Endothelial cell of umbilical vein (primary cell): ENCODE data around the gene YY2. TPM values are rescaled to one million over a fixed set of nuclear protein-coding genes. Genes with fewer than 3 reads are reported as not detected.
"Not testable (repeated sequence)": the region's sequence is repeated elsewhere in the genome, so short reads cannot be mapped to it uniquely, and the experiment has no call there.

Source experiments
- BruUV-seq: library from RNA; stranded (reverse); fragments of 400-500 nt; replicated peaks from 2 replicates; lab custom pipeline; 2021; lab: Mats Ljungman, UMichigan
- CTCF ChIA-PET: fragments of 300-600, 350-600 bp; sonication (Branson Sonifier 250); formaldehyde crosslinking; loops from one replicate; lab custom pipeline; 2021; ENCODE audit warnings: antibody characterized with exemption, inconsistent platforms; lab: Charles Lee
- POLR2A ChIA-PET: fragments of 300-600, 350-600 bp; sonication (Branson Sonifier 250); formaldehyde crosslinking; loops from one replicate; lab custom pipeline; 2021; ENCODE audit warnings: antibody characterized with exemption, inconsistent platforms; lab: Charles Lee
- DNase-seq: peaks from one replicate; pipeline ENCODE4 v3.0.0-alpha.2; 2011; ENCODE audit warnings: low read depth, low spot score
- FAIRE-seq: peaks from 2 replicates; lab custom pipeline; 2011; peaks lifted over from hg19 to GRCh38; lab: Jason Lieb, UNC
- H2AFZ ChIP-seq: 2 replicates; pipeline ENCODE4 v1.6.0; 2012; ENCODE audit warnings: low read depth, low read length, control low read depth, inconsistent platforms
- H3K27ac ChIP-seq: 2 replicates; pipeline ENCODE4 v1.5.1; 2011; ENCODE audit warnings: low read depth, mild to moderate bottlenecking, control low read depth, low read length, moderate library complexity; ENCODE audit not compliant: insufficient read depth
- H3K27me3 ChIP-seq, 2 experiments: 2 replicates each; pipeline versions ENCODE4 v1.6.0 to v1.6.1; 2011; ENCODE audit warnings: low read length in 2 of 2, mixed read lengths in 1 of 2; ENCODE audit not compliant: control insufficient read depth in 2 of 2, insufficient read depth in 2 of 2
- H3K36me3 ChIP-seq, 2 experiments: 2 replicates in 1 of 2; 3 replicates in 1 of 2; pipeline ENCODE4 v1.5.1; 2011; ENCODE audit warnings: low read length in 2 of 2, mild to moderate bottlenecking in 1 of 2, moderate library complexity in 1 of 2; ENCODE audit not compliant: control insufficient read depth in 2 of 2, insufficient read depth in 2 of 2; ENCODE audit errors: extremely low read depth in 1 of 2
- H3K4me1 ChIP-seq: 3 replicates; pipeline ENCODE4 v1.5.1; 2011; ENCODE audit warnings: mild to moderate bottlenecking, low read length; ENCODE audit not compliant: control insufficient read depth, insufficient read depth; ENCODE audit errors: extremely low read depth
- H3K4me2 ChIP-seq: 2 replicates; pipeline ENCODE4 v1.6.1; 2011; ENCODE audit warnings: low read length, control low read depth, mixed read lengths; ENCODE audit not compliant: insufficient read depth
- H3K4me3 ChIP-seq, 3 experiments: fragments of 200-600 bp in 1 of 3; sonication (generic), shearing (Covaris generic) in 1 of 3; replicated peaks in 1 of 3; 2 replicates each; pipeline ENCODE4 v1.5.1; 2011 to 2016; ENCODE audit warnings: control low read depth in 3 of 3, low read length in 3 of 3, mild to moderate bottlenecking in 2 of 3, inconsistent platforms in 1 of 3, low read depth in 1 of 3, moderate library complexity in 1 of 3; ENCODE audit not compliant: insufficient read depth in 1 of 3
- H3K79me2 ChIP-seq: 2 replicates; pipeline ENCODE4 v1.6.0; 2012; ENCODE audit warnings: low read length, inconsistent platforms; ENCODE audit not compliant: control insufficient read depth, insufficient read depth
- H3K9ac ChIP-seq: replicated peaks from 2 replicates; pipeline ENCODE3; 2011; ENCODE audit warnings: low read length, control low read depth; ENCODE audit not compliant: insufficient read depth; ENCODE audit errors: extremely low read depth
- H3K9me1 ChIP-seq: replicated peaks from 3 replicates; pipeline ENCODE4 v1.6.0; 2011; ENCODE audit warnings: mild to moderate bottlenecking, low read length; ENCODE audit not compliant: control insufficient read depth, insufficient read depth; ENCODE audit errors: extremely low read depth
- H3K9me3 ChIP-seq: replicated peaks from 2 replicates; pipeline ENCODE4 v1.5.1; 2012; ENCODE audit warnings: low read length, inconsistent platforms; ENCODE audit not compliant: control insufficient read depth, insufficient read depth
- H4K20me1 ChIP-seq: replicated peaks from 2 replicates; pipeline ENCODE3; 2011; ENCODE audit warnings: mild to moderate bottlenecking, low read length; ENCODE audit not compliant: control insufficient read depth, insufficient read depth; ENCODE audit errors: extremely low read depth
- CTCF ChIP-seq, 2 donors: IDR thresholded peaks; 1 replicate in 1 of 2; 2 replicates in 1 of 2; pipeline ENCODE4 v1.5.1; 2011; ENCODE audit warnings: low read length in 2 of 2, mild to moderate bottlenecking in 2 of 2, moderate library complexity in 2 of 2, control low read depth in 1 of 2, inconsistent platforms in 1 of 2, low read depth in 1 of 2; ENCODE audit not compliant: insufficient read depth in 1 of 2; ENCODE audit errors: extremely low read depth in 1 of 2
- EZH2 ChIP-seq: IDR thresholded peaks from 2 replicates; pipeline ENCODE4 v1.6.1; 2012; ENCODE audit warnings: borderline replicate concordance, low read depth, mild to moderate bottlenecking, moderate library complexity, low read length, inconsistent platforms; ENCODE audit not compliant: severe bottlenecking
- FOS ChIP-seq: IDR thresholded peaks from 2 replicates; pipeline ENCODE4 v1.6.1; 2011; ENCODE audit warnings: mild to moderate bottlenecking, low read length, moderate library complexity, borderline replicate concordance; ENCODE audit not compliant: insufficient read depth
- GATA2 ChIP-seq: IDR thresholded peaks from 2 replicates; pipeline ENCODE4 v1.7.0; 2011; ENCODE audit warnings: low read depth, mild to moderate bottlenecking, moderate library complexity, mixed read lengths, low read length; ENCODE audit not compliant: insufficient read length, insufficient read depth
- JUN ChIP-seq: IDR thresholded peaks from 2 replicates; pipeline ENCODE4 v1.6.1; 2011; ENCODE audit warnings: borderline replicate concordance, low read depth; ENCODE audit not compliant: insufficient read length, insufficient read depth
- MAX ChIP-seq: IDR thresholded peaks from 2 replicates; pipeline ENCODE4 v1.6.1; 2011; ENCODE audit not compliant: insufficient read depth, insufficient read length
- MYC ChIP-seq: IDR thresholded peaks from one replicate; pipeline ENCODE4 v1.6.1; 2011; ENCODE audit warnings: mild to moderate bottlenecking, low read depth, low read length
- POLR2A ChIP-seq: IDR thresholded peaks from 2 replicates; pipeline ENCODE4 v1.6.1; 2012; ENCODE audit warnings: low read depth, mild to moderate bottlenecking, control low read depth, low read length
- POLR2AphosphoS5 ChIP-seq: IDR thresholded peaks from 2 replicates; pipeline ENCODE4 v1.6.1; 2012; ENCODE audit warnings: low read depth, mild to moderate bottlenecking, control low read depth, low read length, moderate library complexity; ENCODE audit not compliant: insufficient read depth
- dilution Hi-C: fragments of 300-500 bp; cut with MboI; formaldehyde crosslinking; loops from one replicate; pipeline ENCODE4 v1.15.0; 2019; ENCODE audit warnings: low sequenced_read_pairs; ENCODE audit not compliant: extremely low pct_ligation_motif_present
- intact Hi-C: fragments of 100-400 bp; cut with micrococcal nuclease; formaldehyde crosslinking; loops from one replicate; pipeline ENCODE4 v1.10.0; 2022
- polyA plus RNA-seq, 4 experiments: library from polyadenylated mRNA; depleted of rRNA in 3 of 4; stranded (reverse) in 3 of 4; unstranded in 1 of 4; fragments of >200 nt; gene quantifications; 2 replicates each; pipeline versions ENCODE4 v1.2.1 to v1.2.3, GENCODE V29; 2011 to 2012; ENCODE audit warnings: missing spikeins in 1 of 4
- total RNA-seq: library from RNA; stranded (reverse); gene quantifications from 2 replicates; pipeline ENCODE4 v1.2.3, GENCODE V29; 2021

YY2 gene
- total and polyA plus RNA-seq, 2 donors (not counting 3 experiments of a cell fraction or from before 2014, with no cell fraction given) = 0.86 to 3.0 TPM

GRCh38 chrX:21816136-21816535 lies 39.7 kb upstream of the YY2 start:
- TF ChIP-seq JUN (no peak), GATA2 (no peak), POLR2A (no peak), EZH2 (no peak), MYC (no peak), CTCF (IDR thresholded peaks at IDR 0.05; ENCODE audit: extremely low read depth in 1 of 2, insufficient read depth in 1 of 2, low read depth in 1 of 2, low read length in 2 of 2) (no peak), MAX (no peak), POLR2AphosphoS5 (no peak), FOS (no peak)
- Histone ChIP-seq H3K4me3 (no peak overlapping the region), H3K79me2 (no peaks in the 10 kb centered on the region), H3K27ac (no peak overlapping the region), H3K4me1 (no peaks in the 10 kb centered on the region), H3K4me2 (no peak overlapping the region), H3K9me1 (no peaks in the 10 kb centered on the region), H3K27me3 (peaks cover 0 to 4% of the 10 kb centered on the region in 2 experiments), H3K9me3 (no peaks in the 10 kb centered on the region), H2AFZ (no peak overlapping the region), H4K20me1 (no peaks in the 10 kb centered on the region), H3K9ac (no peak overlapping the region), H3K36me3 (no peaks in the 10 kb centered on the region)
- ChIA-PET POLR2A (no interaction called here), CTCF (no interaction called here)
- BruUV-seq = no TSS peak
- FAIRE-seq (no peak), DNase-seq (no peak)
- dilution Hi-C loops = no loop called here
- intact Hi-C loops = no loop called here

GRCh38 chrX:21820170-21820569 lies 35.6 kb upstream of the YY2 start:
- H3K4me1 ChIP-seq, POLR2A ChIA-PET, H3K79me2 ChIP-seq, H3K9me3 ChIP-seq, CTCF ChIA-PET, H3K9ac ChIP-seq, BruUV-seq, H3K4me3 ChIP-seq, dilution Hi-C loops, H3K4me2 ChIP-seq, H3K36me3 ChIP-seq, H3K9me1 ChIP-seq, H2AFZ ChIP-seq, intact Hi-C loops, DNase-seq, FAIRE-seq, H3K27me3 ChIP-seq, H3K27ac ChIP-seq, H4K20me1 ChIP-seq: not testable (repeated sequence)
